ENCODE results near the gene CCNI2.

DNA sequence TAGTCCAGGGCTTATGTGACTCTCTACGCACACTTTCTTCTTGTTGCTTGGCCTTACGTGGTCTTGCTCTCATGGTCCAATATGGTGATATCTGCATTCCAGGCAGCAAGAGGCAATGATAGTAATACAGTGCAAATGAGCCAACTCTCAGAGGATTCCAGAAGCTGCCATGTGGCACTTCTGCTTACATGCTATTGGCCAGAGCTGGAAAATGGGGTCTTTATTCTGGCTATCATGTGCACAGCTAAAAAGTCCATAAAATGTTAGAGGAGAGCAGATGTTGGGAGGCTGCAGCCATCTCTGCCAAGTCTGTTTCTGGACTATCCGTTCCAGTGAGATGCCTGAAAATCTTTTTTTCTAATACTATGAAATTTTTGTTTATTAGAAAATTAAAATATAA lies 32.7 kb downstream of the CCNI2 start:
- TF ChIP-seq TAF1 (IDR thresholded peaks at IDR 0.05; ENCODE audit: borderline replicate concordance, low read depth, low read length) (no peak), POLR2A (IDR thresholded peaks at IDR 0.05; ENCODE audit: low read depth, low read length) (no peak), POLR2AphosphoS5 (IDR thresholded peaks at IDR 0.05; ENCODE audit: low read depth, low read length) (no peak)

Measured in GM12892 (cell line).